ENCODE results near the gene ZIC4.

ZIC4 gene

DNA sequence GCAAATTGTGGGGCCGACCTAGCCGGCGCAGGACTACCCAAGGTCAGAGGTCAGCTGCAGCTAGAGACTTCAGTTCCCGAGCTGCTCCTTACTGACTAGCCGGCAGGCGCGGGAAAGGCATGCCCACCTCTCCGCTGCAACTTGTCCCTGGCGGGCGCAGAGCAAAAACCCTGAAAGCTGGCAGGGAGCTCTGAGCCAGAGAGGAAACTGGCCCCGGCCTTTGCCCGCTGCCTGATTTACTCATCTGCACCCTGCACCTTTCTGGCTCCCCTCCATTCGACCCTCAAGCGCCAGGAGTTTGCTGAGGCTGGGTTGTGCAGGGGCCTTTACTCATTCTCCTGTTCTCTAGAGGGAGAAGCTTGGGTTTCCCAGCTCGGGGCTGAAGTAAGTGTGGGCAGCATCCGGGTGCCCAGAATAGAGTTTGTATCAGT lies 1.5 kb downstream of the ZIC4 start:
- Histone ChIP-seq H3K27ac (ENCODE audit: insufficient read depth, low read length, poor library complexity, severe bottlenecking) (no peak overlapping the region), H3K4me3 (ENCODE audit: insufficient read depth, low read depth, low read length, poor library complexity, severe bottlenecking) (no peak overlapping the region), H3K36me3 (ENCODE audit: control insufficient read depth, insufficient read depth, low read length) (no peaks in the 10 kb centered on the region), H3K27me3 (replicated peaks; ENCODE audit: control insufficient read depth, insufficient read depth, low read length, poor library complexity, severe bottlenecking) (peaks cover 34% of the 10 kb centered on the region), H3K9me3 (ENCODE audit: control insufficient read depth, low read length) (no peaks in the 10 kb centered on the region), H3K4me1 (ENCODE audit: control insufficient read depth, insufficient read depth, low read length, poor library complexity, severe bottlenecking) (no peaks in the 10 kb centered on the region)
- no peak for DNase-seq

DNA sequence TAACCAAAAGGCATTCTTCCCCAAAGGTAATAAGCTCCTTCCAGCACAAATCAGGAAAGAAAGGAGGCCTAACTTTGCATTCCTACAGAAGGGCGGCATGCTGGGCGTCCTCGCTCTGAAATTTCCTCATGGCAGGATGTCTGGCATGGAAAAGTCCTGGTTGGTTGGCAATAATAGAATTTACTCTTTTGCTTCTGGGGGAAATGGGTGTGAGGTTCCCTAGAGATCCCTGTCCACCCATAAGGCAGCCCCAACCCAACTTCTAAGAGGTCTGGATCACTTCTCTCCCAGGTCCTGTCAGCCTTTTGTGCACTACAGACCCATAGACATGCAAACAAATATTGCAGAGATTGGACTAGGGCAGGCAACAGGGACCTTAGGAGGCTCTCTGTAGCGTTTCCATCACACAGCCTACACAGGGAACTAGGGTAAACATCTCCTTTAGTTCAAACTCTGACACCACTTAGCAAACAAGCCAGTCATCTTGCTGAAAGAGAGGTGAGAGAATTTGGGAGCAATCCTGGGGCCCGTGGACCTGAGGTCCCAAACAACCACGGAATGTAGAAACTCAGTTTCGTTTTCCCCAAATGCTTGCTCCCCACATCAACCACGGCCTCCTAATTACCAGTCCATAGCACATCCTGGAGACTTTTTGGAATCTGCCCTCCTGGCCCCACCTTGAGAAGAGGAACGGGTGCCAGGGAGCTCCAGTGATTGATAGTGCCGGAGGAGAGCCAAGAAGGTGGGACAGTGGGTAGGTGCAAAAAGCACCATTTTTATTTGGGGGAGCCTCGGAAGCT lies 2.1 kb downstream of the ZIC4 start:
- H3K4me1 ChIP-seq (ENCODE audit: control insufficient read depth, insufficient read depth, low read length, poor library complexity, severe bottlenecking), result no peaks in the 10 kb centered on the region
- H3K9me3 ChIP-seq (ENCODE audit: control insufficient read depth, low read length), result no peaks in the 10 kb centered on the region
- H3K27ac ChIP-seq (ENCODE audit: insufficient read depth, low read length, poor library complexity, severe bottlenecking), result no peak overlapping the region
- no peak overlapping the region for H3K4me3 ChIP-seq (ENCODE audit: insufficient read depth, low read depth, low read length, poor library complexity, severe bottlenecking)
- no peaks in the 10 kb centered on the region for H3K36me3 ChIP-seq (ENCODE audit: control insufficient read depth, insufficient read depth, low read length)
- H3K27me3 ChIP-seq (replicated peaks; ENCODE audit: control insufficient read depth, insufficient read depth, low read length, poor library complexity, severe bottlenecking), result peaks cover 28% of the 10 kb centered on the region
- DNase-seq, result no peak

DNA sequence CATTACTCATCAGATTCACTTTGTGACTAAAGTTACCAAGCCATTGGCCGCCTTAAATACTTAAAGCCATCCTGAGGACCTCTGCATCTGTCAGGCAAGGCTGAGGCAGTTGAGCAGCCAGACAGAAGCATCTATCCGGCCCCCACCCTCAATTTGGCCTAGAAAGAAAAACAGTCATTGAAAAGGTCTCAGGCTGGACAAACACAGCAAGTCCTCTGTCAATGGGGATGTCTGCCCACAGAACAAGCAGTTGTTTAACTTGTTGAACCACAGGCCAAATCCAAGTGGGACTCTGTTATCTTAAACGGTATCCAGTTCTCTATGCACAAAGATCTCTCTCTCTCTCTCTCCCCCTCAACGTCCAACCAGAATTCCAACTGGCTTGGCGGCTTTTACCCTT lies 2.8 kb downstream of the ZIC4 start:
- DNase-seq, result no peak
- Histone ChIP-seq H3K36me3 (ENCODE audit: control insufficient read depth, insufficient read depth, low read length) (no peaks in the 10 kb centered on the region), H3K4me3 (ENCODE audit: insufficient read depth, low read depth, low read length, poor library complexity, severe bottlenecking) (no peak overlapping the region), H3K27ac (ENCODE audit: insufficient read depth, low read length, poor library complexity, severe bottlenecking) (no peak overlapping the region), H3K9me3 (ENCODE audit: control insufficient read depth, low read length) (no peaks in the 10 kb centered on the region), H3K4me1 (ENCODE audit: control insufficient read depth, insufficient read depth, low read length, poor library complexity, severe bottlenecking) (no peaks in the 10 kb centered on the region), H3K27me3 (replicated peaks; ENCODE audit: control insufficient read depth, insufficient read depth, low read length, poor library complexity, severe bottlenecking) (peaks cover 26% of the 10 kb centered on the region)

DNA sequence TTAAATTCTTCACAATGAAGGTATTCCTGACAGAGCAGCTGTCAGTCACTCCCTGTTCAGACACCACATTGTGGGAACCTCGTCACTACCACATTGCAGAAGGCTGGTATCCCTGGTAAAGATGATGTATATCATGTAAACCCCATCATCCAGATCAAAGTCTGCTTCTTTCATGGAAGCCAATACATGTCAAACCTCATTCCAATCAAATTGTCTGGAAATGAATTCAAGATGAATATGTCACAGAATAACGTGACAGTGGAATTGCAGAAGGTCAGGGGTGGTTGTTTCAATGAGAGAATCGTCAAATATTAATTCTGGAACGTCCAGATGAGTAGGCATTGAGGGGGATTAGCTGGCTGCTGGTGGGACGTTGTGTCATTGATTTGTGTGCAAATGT lies 4.2 kb downstream of the ZIC4 start:
- H3K9me3 ChIP-seq (ENCODE audit: control insufficient read depth, low read length), result no peaks in the 10 kb centered on the region
- peaks cover 18% of the 10 kb centered on the region for H3K27me3 ChIP-seq (replicated peaks; ENCODE audit: control insufficient read depth, insufficient read depth, low read length, poor library complexity, severe bottlenecking)

DNA sequence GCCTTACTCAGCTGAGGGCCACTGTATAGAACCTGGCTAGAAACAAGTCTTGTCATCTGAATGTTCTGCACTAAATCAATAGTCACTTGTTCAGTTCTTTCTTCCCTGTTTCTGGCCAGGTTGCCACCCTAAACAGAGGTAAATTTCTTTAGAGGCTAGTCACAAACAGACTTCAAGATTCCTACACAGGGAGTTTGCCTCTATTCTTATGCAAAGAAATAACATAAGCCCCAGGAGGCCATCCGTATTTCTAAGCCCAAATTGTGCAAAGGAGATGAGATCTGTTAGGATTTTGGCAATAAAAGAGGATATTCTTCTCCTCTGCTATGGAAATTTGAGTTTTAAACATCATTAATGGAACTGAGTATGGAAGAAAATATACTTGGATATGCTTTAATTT lies 4.9 kb downstream of the ZIC4 start:
- no peak for DNase-seq
- peaks cover 10% of the 10 kb centered on the region for H3K27me3 ChIP-seq (replicated peaks; ENCODE audit: control insufficient read depth, insufficient read depth, low read length, poor library complexity, severe bottlenecking)

More for the DNA sequence above, 4.2 kb downstream of the ZIC4 start:
- DNase-seq, result no peak
- H3K4me3 ChIP-seq (ENCODE audit: insufficient read depth, low read depth, low read length, poor library complexity, severe bottlenecking), result no peak overlapping the region
- no peaks in the 10 kb centered on the region for H3K36me3 ChIP-seq (ENCODE audit: control insufficient read depth, insufficient read depth, low read length)
- no peak overlapping the region for H3K27ac ChIP-seq (ENCODE audit: insufficient read depth, low read length, poor library complexity, severe bottlenecking)
- H3K4me1 ChIP-seq (ENCODE audit: control insufficient read depth, insufficient read depth, low read length, poor library complexity, severe bottlenecking), result no peaks in the 10 kb centered on the region

DNA sequence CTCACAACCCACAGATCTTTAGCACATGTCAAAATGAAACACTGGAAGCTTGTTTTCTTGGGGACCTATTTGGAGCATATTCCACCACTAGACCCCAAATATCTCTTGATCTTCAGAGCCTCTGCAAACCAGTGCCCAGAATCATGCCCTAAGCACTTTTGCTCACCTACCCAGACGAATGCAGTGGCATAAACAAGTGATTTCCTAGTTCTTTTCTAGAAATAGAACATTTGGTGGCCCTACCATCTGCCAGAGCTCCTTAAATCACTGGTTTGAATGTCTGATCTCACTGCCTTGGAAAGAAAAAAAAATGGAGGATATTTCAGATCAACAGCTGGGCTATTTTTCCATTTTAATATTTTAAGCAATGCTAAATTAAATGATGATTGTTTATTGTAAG lies 5.3 kb downstream of the ZIC4 start:
- Histone ChIP-seq H3K4me3 (ENCODE audit: insufficient read depth, low read depth, low read length, poor library complexity, severe bottlenecking) (no peak overlapping the region), H3K36me3 (ENCODE audit: control insufficient read depth, insufficient read depth, low read length) (no peaks in the 10 kb centered on the region), H3K27ac (ENCODE audit: insufficient read depth, low read length, poor library complexity, severe bottlenecking) (no peak overlapping the region), H3K9me3 (ENCODE audit: control insufficient read depth, low read length) (no peaks in the 10 kb centered on the region), H3K4me1 (ENCODE audit: control insufficient read depth, insufficient read depth, low read length, poor library complexity, severe bottlenecking) (no peaks in the 10 kb centered on the region), H3K27me3 (replicated peaks; ENCODE audit: control insufficient read depth, insufficient read depth, low read length, poor library complexity, severe bottlenecking) (peaks cover 9% of the 10 kb centered on the region)
- no peak for DNase-seq

More for the DNA sequence above, 4.9 kb downstream of the ZIC4 start:
- H3K36me3 ChIP-seq (ENCODE audit: control insufficient read depth, insufficient read depth, low read length), result no peaks in the 10 kb centered on the region
- H3K27ac ChIP-seq (ENCODE audit: insufficient read depth, low read length, poor library complexity, severe bottlenecking), result no peak overlapping the region
- H3K4me3 ChIP-seq (ENCODE audit: insufficient read depth, low read depth, low read length, poor library complexity, severe bottlenecking), result no peak overlapping the region
- no peaks in the 10 kb centered on the region for H3K4me1 ChIP-seq (ENCODE audit: control insufficient read depth, insufficient read depth, low read length, poor library complexity, severe bottlenecking)
- H3K9me3 ChIP-seq (ENCODE audit: control insufficient read depth, low read length), result no peaks in the 10 kb centered on the region

DNA sequence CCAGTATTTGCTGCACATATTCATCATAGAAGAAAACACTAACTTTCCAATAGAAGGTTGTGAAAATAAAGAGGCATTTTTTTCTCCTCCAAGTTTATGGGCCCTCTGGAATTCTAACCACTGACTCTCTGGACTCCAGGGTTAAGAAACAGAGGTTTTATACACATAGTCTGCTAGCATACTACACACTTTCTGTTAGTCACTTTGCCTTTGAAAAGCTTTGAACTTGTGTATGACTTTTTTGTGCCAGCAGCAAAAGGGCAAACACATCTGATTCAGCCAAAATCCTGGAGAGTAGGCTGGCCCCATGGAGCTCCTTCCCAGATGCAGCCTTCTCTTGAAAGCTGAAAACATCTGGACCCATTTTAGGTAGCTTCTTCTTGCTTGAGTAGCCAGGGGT lies 6.2 kb downstream of the ZIC4 start:
- H3K27ac ChIP-seq (ENCODE audit: insufficient read depth, low read length, poor library complexity, severe bottlenecking), result no peak overlapping the region
- no peaks in the 10 kb centered on the region for H3K36me3 ChIP-seq (ENCODE audit: control insufficient read depth, insufficient read depth, low read length)
- no peaks in the 10 kb centered on the region for H3K9me3 ChIP-seq (ENCODE audit: control insufficient read depth, low read length)
- H3K4me3 ChIP-seq (ENCODE audit: insufficient read depth, low read depth, low read length, poor library complexity, severe bottlenecking), result no peak overlapping the region
- no peak for DNase-seq
- peaks cover 9% of the 10 kb centered on the region for H3K27me3 ChIP-seq (replicated peaks; ENCODE audit: control insufficient read depth, insufficient read depth, low read length, poor library complexity, severe bottlenecking)
- H3K4me1 ChIP-seq (ENCODE audit: control insufficient read depth, insufficient read depth, low read length, poor library complexity, severe bottlenecking), result no peaks in the 10 kb centered on the region

DNA sequence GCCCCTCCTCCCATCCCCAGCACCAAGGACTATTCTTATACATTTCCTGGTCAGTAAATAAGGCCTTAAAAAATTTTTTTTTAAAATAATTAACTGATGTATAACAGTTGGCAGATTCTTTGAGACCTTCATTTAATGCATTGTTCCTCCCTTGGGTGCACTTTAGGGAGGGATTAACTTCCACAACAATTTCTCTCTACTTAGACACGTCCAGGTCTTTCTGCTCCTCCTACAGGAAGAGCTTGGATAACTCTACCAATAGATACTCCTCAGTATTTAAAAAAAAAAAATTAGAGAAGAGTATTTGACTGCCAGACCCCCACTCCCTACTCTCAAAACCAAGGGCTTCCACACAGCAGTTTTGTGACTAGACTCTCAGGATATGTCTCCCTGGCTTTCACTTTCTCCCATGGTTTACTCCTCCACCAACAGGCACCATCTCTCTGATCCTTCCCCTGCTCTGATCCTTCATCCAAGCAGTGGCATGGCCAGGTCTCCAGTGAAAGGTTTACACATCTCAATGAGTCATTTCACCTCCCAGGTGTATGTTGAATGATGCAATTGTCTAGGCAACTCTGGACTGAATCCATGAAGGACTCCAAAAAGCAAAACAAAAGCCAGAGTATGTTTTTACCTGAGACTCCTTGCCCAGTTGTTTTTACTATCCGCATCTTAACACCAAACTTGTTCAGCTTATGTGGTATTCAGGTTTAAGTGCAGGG lies 7.4 kb downstream of the ZIC4 start:
- Histone ChIP-seq H3K9me3 (ENCODE audit: control insufficient read depth, low read length) (no peaks in the 10 kb centered on the region), H3K27ac (ENCODE audit: insufficient read depth, low read length, poor library complexity, severe bottlenecking) (no peak overlapping the region), H3K27me3 (replicated peaks; ENCODE audit: control insufficient read depth, insufficient read depth, low read length, poor library complexity, severe bottlenecking) (peaks cover 9% of the 10 kb centered on the region), H3K4me3 (ENCODE audit: insufficient read depth, low read depth, low read length, poor library complexity, severe bottlenecking) (no peak overlapping the region), H3K4me1 (ENCODE audit: control insufficient read depth, insufficient read depth, low read length, poor library complexity, severe bottlenecking) (no peaks in the 10 kb centered on the region), H3K36me3 (ENCODE audit: control insufficient read depth, insufficient read depth, low read length) (no peaks in the 10 kb centered on the region)
- no peak for DNase-seq

DNA sequence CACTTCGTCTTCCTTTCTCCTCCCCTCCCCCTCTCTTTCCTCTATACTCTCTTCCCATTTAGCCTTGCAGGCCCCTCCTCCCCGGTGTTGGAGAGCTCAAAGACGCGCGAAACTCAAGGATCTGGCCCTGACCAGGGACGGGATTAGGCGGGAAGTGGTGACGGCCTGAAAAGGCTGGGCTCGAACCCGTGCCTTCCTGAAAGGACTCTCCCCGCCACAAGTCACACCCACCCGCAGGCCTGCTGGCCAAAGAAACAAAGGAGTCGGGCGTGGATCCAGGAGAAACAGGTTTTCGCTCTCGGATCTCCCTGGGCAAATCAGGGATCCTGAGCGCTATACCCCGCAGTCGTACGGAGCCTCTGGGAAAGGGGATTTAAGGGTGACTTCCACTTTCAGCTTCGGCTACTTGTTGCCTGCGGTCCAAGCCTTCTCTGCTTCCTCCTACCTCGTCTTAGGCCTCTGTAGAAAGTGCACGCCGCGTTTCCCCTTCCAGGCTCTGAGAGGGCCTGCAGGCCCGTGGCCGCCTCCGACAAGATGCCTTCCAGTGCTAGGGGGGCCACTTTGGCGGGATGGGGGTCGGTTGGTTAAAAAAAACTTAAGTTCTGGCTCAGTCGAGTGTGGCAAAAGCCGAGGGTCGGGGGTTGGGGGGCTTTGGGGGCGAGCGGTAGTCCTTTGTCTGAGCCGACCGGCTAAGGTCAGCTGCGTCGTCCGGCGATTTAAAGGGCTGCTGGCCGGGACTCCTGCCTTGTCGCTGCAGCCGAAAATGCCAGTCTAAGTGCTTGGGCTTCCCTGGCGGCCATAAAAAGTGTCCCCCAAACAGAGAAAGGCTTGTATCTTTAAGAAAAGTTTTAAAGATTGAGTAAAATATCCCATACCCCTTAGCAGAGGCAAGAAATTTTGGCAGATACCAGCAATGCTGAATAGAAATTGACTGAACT lies 8.2 kb downstream of the ZIC4 start:
- Histone ChIP-seq H3K4me3 (ENCODE audit: insufficient read depth, low read depth, low read length, poor library complexity, severe bottlenecking) (no peak overlapping the region), H3K27me3 (replicated peaks; ENCODE audit: control insufficient read depth, insufficient read depth, low read length, poor library complexity, severe bottlenecking) (peaks cover 9% of the 10 kb centered on the region)
- no peak for DNase-seq

More for the DNA sequence above, 8.2 kb downstream of the ZIC4 start:
- Histone ChIP-seq H3K36me3 (ENCODE audit: control insufficient read depth, insufficient read depth, low read length) (no peaks in the 10 kb centered on the region), H3K27ac (ENCODE audit: insufficient read depth, low read length, poor library complexity, severe bottlenecking) (no peak overlapping the region), H3K9me3 (ENCODE audit: control insufficient read depth, low read length) (no peaks in the 10 kb centered on the region), H3K4me1 (ENCODE audit: control insufficient read depth, insufficient read depth, low read length, poor library complexity, severe bottlenecking) (no peaks in the 10 kb centered on the region)

Data from effector memory CD4-positive, alpha-beta T cell (primary cell).